Activated CD8-positive, alpha-beta memory T cell treated with anti-CD3 and anti-CD28 coated beads, Interleukin-2, amount 50 U/mL, for 48 hours (primary cell): ENCODE measurements around the gene ABHD17C.
A peak's percentile ranks its signal among the peaks of the same experiment; 100 is the strongest.
"Not testable (repeated sequence)": the region's sequence is repeated elsewhere in the genome, so short reads cannot be mapped to it uniquely, and the experiment has no call there.

ENCODE experiments used
- DNase-seq: peaks from one replicate; pipeline ENCODE4 v3.0.0-alpha.2; 2020

The ABHD17C gene

DNA sequence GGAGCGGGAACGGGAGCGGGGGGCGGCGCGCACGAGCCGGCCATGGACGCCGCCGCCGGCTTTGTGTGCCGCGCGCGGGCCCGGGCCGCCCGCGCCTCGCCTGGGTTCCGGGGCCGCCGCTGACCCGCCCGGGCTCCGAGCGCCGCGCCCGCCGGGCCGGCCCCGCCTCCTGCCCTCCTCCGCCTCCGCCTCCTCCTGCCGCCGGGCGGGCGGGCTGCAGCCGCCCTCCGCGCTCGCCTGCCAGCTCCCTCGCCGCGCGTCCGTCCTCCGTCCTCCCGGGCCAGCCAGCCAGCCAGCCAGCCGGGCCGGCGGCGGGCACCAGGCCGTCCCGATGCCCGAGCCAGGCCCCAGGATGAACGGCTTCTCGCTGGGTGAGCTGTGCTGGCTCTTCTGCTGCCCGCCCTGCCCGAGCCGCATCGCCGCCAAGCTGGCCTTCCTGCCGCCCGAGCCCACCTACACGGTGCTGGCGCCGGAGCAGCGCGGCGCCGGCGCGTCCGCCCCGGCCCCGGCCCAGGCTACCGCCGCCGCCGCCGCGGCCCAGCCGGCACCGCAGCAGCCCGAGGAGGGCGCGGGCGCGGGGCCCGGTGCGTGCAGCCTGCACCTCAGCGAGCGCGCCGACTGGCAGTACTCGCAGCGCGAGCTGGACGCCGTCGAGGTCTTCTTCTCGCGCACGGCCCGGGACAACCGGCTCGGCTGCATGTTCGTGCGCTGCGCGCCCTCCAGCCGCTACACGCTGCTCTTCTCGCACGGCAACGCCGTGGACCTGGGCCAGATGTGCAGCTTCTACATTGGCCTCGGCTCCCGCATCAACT lies at the start of gene ABHD17C:
ABHD17C (plus strand) TSS at position 212 of the 812 bp plus-strand sequence; CDS start at position 332, 120 bp downstream.
- DNase-seq, result peak; percentile 75

DNA sequence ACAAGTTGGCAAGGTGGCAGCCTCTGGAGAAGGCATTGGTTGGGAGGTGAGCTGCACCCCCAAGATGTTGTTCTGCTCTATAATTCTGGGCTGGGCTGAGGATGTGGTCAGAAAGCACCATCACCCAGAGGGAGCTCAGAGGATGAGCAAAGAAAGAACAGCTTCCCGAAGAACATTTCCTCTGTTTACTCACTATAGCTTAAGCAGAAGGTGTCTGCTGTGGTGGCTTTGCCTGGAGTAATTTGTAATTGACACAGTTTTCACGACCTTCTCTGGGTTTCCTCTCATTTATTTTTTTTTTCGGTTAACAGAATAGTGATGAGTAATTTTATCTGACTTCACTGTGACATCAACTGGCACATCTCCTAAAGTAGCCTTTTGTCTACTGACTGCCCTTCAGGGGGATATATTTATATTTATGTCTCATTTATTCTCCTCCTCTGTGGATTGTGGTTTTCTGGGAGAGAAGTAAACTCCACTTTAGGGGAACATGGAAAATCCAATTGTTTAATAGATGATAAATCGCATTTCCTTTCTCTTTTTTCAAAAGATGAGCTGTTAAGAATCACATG lies 49.5 kb upstream of the ABHD17C start:
- DNase-seq, result no peak

DNA sequence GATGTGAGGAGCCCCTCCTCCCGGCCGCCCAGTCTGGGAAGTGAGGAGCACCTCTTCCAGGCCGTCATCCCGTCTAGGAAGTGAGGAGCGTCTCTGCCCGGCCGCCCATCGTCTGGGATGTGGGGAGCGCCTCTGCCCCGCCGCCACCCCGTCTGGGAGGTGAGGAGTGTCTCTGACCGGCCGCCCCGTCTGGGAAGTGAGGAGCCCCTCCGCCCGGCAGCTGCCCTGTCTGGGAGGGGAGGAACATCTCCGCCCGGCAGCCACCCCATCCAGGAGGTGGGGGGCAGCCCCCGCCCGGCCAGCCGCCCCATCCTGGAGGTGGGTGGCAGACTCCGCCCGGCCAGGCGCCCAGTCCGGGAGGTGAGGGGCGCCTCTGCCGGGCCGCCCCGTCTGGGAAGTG lies 47.7 kb upstream of the ABHD17C start:
- not testable (repeated sequence) for DNase-seq

DNA sequence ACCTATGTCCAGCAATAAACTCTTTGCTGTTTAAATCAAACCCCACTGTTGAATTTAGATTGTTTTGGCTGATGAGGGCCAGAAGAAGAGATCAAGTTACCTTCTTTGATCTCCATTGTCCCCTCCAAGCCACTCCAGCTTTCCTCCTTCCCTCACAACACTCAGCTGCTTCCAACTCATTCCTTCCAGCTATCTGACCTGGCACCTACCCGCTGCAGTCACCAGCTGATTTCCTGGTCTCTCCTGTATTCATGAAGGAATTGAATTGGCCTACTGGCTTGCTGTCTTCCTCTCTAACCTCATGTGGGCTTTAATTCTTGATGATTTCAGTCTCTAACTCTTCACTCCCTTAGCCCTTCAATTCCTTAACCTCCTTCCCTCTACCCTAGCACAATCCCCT lies 40.8 kb upstream of the ABHD17C start:
- DNase-seq, result no peak

DNA sequence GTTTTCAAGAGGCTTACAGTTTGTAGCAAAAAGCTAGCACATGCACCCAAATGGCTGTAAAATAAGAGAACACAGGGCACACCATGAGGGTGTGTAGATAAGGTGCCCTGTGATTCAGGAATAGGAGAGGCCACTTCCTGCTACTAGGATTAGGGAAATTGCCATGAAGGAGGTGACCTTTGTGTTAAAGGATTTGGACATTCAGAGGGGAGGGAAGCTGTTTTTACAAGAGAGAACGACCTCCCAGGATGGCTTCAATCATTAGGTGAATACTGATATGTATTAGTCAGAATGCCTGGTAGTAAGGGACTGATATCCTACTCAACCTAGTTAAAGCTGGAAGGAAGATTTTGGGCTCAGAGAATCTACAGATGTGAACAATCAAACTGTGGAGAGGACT lies 35.7 kb upstream of the ABHD17C start:
- no peak for DNase-seq

DNA sequence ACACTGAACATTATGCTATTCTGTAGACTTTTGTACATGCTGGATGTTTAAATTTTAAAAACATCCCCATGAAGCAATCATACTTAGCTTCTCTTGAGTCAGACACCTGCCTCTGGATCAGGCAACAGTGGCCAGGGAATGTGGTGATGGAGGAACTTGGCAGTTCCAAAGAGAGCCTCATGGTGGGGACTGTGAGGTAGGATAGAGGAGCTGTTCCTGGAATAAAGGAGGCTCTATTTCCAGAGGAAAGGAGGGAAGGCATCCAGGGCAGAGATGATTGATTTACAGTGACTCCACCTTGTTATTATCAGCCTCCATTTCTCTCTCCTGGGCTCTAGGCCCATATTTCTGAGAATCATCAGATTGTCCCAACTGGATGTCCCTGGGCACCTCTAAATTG lies 35.0 kb upstream of the ABHD17C start:
- DNase-seq, result no peak

DNA sequence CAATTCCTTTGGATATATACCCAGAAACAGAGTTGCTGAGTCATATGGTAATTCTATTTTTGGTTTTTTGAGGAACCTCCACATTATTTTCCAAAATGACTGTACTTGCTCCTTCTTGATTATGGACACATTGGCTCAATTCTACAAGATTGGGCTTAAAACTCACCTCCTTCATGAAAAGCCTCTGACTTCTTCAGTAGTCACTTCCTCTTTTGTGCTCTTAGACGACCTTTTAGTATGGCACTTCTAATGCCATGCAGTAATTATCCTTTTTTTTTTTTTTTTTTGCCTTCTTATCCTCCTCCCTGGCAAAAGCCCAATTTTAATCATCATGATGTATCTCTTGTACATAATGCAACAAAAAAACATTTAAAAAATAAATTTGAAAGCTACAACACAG lies 33.0 kb upstream of the ABHD17C start:
- DNase-seq, result no peak

DNA sequence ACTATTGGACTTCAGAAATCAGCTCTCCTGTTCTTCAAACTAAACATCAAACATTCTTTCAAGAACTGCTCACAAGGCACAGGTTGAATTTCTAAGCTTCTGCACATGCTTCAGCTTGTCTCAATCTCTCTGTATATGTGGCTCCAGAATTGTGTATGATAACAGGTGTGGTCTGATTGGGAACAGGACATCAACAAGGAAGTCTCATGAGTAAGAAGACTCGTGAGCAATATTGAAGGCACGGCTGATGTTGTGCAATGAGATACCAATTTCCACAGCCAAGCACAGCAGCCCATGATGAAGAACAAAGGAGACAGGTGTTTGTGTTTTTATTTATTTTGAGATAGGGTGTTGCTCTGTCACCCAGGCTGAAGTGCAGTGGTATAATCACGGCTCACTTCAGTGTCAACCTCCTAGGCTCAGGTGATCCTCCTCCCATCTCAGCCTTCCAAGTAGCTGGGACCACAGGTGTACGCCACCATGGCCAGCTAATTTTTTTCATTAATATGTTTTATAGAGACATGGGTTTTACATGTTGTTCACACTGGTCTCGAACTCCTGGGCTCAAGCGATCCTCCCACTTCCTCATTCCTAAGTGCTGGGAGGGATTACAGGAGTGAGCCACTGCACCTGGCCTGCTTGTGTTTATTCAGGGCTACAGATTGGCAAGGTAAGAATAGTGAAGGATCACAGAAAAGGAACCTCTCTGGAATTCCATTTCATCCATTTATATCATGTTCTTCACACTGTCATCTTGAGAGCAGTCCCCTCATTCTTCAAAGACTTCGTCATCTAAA lies 32.2 kb upstream of the ABHD17C start:
- DNase-seq, result no peak

DNA sequence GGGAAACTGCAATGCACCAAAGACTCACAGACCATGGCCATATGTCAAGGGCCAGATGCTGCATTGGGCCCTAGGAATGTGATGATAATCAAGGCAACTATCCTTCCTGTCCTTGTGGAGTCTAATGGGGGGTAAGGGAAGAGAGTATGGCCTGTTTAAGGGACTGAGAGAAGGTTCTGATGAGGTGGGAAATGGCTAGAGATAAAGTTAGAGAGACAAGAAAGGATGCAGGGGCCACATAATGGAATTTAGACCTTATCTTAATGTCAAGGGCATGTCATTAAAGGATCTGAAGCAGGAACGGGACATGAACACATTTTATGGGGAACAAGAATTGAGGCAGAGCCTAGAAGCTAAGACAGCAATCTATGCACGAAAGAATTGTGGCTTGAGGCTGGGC lies 30.0 kb upstream of the ABHD17C start:
- no peak for DNase-seq

DNA sequence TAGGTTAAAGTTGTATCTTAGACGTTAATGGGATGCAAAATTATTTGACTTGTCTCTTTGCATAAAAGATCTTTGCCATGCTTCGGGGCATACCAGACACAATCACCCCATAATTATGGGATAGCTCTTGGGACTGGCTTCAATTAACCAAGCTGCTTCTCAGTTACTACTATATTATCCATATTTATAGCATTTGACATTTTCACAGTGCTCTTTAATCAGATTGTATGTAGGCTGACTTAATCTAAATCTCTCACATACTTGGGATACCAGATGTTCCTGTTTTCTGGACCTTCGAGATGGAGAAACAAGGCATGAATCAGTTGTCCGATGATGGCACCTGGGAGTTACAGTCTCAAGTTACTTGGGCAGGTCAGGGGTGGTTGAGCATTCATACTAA lies 27.2 kb upstream of the ABHD17C start:
- no peak for DNase-seq

DNA sequence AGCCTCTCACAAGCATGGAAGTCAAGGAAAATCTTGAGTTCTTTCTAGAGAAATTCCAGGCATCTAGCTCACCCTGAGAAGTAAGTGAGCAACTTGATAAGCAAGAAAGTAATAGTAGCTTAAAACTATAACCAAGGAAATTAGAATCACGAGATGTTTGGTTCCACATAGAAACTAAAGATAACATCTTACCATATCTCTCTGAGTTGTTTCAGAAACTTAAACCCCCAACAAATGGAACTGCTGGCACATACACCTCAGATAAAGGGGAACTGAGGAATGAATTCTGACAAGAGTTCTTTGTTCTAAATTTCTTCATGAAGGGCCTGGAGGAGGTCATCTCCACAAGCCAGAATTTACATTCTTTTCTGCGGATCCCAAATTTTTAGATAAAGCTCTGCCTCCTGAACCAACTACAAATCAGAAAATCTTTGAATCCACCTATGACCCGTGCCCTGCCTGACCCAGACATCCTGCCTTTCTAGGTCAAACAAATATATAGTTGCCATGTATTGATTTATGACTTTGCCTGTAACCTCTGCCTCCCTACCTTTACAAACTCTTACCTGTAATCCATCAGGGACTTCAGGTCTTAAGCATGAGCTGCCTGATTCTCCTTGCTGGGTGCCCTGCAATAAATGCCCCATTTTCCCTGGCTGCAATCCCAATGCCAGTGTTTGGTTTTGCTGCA lies 26.4 kb upstream of the ABHD17C start:
- no peak for DNase-seq

DNA sequence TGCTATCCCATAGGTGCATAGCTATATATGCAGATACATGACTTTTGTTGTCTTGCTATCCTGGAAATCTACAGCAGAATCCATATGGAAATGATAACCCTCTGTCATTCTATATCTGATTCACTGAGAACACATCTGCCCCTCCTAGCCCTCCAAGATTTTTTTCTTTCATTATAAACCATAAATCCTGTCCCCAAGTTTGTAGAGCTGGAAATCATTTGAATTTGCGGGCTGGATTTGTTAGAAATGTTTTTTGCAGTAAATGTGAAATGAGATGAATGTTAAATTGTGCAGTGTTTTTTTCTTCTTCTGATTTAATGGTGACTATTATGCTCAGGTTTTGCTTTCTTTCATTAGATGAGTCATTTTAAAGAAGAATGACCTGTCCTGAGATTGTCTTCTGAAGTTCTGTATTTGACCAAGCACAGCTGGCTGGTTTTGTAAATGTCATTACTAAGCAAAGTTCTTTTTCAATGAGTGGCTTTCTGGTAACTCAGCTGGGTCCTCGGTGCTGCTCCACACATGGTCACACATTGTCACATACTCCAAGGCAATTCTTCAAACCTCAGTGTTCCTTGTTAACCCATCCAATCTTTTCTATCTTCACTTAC lies 25.3 kb upstream of the ABHD17C start:
- no peak for DNase-seq

DNA sequence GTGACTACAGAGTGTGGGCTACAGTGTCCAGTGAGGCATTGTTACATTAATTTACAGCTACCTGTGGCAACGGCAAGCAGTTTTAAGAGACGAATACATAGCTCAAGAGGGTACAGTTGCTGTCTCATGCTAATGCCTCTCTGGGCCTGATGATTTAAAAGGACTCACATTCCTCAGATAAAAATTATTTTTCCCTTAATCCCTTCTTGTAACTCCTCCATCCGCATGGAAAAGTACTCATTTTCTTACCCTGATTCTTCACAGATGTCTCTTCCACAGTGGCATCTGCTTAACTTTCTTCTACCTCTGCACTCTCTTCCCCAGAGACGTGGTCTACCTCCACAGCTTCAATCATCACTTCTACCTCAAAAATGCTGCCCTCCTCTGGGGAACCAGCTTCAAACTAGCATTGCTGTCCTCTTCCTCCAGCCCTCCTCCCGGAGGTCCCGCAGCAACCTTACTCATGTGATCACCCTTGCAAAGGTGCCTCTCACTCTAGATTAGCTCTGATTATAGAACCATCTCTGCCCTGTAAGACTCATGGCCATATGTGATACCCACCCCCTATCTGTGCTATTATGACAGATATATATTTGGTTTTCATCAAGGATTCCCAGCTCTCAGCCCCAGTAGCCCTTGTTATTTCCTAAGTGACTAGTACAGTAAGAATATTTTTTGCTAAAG lies 21.4 kb upstream of the ABHD17C start:
- no peak for DNase-seq

DNA sequence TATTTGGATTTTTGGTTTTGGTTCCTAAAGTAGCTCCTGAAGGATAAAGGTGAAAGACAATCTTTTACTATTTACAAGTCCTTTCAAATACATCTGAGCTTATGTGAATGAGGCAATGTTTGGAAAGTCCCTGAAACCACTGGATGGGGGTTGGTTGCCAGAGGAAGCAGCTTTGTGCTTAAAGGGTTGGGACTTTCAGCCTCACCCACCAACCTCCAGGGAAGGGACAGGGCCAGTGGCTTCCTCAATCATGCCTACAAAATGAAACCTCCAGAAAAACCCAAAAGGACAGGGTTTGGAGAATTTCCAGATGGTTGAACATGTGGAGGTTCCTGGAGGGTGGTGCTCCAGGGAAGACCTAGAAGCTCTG lies 20.9 kb upstream of the ABHD17C start:
- DNase-seq, result no peak

DNA sequence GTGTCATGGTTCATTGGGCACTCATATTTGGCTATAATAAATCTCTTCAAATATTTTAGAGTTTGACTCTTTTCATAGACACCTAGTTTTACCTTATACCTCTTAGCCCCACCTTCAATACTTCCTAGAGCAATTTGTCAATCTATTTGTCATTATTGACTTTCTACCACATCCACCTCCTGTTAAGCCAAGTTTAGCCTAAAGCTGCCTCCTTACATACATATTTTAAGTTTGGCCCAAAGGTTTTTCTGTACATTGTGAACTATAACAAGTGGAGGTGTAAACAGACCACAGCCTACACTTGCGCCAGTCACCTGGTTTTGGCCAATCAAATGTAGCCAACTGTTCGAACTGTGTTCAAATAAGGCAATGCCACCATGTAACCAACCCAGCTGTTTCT lies 18.1 kb upstream of the ABHD17C start:
- no peak for DNase-seq

DNA sequence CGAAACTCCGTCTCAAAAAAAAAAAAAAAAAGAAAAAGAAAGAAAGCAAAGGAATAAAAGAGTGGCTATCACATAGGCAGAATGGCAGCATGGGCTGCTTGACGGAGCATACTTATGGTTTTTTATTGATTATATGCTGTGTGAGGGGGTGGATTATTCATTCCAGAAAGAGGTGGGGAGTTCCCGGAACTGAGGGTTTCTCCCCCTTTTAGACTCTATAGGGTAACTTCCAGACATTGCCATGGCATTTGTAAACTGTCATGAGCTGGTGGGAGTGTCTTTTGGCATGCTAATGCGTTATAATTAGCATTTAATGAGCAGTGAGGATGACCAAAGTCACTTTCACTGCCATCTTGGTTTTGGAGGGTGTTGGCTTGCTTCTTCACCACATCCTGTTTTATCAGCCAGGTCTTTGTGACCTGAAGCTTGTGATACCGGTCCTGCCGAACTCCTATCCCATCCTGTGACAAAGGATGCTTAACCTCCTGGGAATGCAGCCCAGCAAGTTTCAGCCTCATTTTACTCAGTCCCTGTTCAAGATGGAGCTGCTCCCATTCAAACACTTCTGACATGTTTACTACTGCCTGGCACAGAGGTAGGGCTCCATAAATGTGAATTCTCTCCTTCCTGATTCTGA lies 15.8 kb upstream of the ABHD17C start:
- DNase-seq, result no peak

DNA sequence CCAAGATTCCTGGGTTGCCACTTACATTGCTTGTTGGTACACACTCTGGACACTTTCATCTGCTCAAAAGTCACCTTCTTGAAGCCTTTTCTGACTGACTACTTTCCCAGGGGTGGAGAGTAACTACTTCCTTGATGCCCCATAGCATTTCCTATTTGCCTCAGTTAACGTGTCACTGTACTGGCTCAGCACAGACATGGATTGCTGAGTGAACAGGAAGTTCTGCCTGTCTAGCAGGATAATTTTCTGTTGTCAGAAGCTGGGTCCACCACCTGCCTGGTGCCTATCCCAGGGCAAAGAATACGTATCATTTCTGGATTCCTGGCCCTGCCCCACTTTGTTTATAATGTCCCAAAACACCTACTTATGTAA lies 15.3 kb upstream of the ABHD17C start:
- no peak for DNase-seq

DNA sequence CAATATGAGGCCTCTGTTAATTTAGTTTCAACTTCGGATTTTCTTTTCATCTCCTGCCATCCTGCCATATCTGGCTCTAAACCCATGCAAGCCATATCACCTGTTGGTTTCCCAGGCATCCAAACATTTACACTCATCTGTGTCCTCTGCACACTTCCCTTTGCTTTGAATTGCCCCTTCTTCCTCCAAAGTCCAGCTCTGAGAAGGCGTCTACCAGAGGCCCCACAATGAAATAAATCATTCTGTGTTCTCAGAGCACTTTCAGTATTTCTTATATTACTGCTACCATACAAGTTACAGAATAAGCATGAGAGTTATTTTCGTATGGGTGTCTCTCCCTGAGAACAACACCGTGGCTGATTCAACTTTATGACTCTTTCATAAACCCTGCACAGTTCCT lies 12.9 kb upstream of the ABHD17C start:
- DNase-seq, result no peak

DNA sequence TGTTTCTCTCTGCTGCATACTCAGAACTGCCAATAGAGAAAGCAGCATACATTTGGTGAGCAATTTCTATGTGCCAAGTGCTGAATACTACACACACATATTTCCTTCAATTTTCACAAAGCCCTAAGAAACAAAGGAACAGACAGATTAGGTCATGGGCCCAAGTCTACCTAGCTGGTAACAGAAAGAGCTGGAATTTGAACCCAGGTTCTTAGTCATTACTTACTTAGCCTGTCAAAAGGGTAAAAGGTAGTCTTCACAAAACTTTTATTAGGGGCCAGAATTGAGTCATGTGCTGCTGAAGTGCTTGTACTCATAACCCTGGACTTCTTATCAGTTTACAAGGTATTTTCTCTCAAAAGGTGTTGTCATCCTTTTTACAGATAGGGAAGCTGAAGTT lies 10.4 kb upstream of the ABHD17C start:
- DNase-seq, result no peak

DNA sequence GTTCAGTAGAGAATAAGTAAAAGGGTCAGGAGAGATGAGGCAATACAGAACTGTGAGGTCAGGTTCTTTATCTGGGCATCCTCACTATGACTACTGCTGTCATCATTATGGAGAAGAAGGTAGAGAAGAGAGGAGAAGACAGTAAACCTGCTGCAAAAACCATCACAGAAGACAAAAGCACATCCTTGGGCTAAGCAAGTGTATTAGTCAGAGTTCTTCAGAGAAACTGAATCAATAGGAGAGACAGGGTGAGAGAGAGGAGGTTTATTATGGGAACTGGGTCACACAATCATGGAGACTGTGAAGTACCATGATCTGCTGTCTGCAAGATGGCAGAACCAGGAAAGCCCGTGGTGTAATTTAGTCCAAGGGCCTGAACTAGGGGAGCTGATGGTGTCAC lies 9.5 kb upstream of the ABHD17C start:
- no peak for DNase-seq

DNA sequence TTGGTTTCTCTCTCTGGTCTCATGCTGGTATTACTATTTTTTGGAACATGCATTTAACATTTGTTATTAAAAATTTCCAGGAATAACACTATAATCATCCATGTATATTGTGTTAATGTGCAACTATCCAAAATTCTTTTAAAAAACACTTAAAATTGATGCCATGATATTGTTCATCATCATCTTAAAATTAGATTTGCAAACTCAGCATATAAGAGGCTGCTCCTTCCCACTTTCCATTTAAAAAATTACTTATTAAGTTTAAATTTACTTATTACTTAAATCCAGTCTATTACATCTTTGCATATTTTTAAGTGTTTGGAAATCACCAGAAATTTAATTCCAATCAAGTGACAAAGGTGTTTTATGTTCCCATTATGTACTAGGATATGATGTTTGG lies 5.8 kb upstream of the ABHD17C start:
- no peak for DNase-seq

DNA sequence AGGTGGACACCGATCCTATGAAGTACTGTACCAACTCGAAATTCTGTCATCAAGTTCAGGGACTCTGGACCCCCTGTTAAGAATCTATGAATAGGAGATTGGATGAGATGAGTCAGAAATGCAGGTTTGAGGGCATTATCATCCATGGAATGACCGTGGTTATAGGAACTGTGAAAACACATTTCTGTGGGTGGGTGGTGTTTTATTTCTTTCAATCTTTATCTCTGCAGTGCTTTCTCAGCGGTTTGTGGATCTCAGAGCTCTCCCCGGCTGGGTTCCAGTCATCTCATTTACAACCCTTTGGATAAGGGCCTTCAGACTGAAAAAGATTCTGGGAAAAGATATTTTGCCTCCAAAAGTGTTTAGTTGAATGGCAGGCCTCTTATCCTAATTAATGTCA lies 5.4 kb upstream of the ABHD17C start:
- DNase-seq, result no peak
